Heart left ventricle (tissue), 16 donors: ENCODE data around the gene GRM3. TPM values are rescaled to one million over a fixed set of nuclear protein-coding genes. Genes with fewer than 3 reads are reported as not detected.

Experiments used
- ATAC-seq, 4 donors: fragments of 200-7000 bp; cut with Tn5 transposase; one replicate each; pipeline ENCODE4 v1.9.1; 2020 to 2022; ENCODE audit warnings: moderate library complexity in 4 of 4, mild to moderate bottlenecking in 3 of 4, moderate number of reproducible peaks in 1 of 4
- DNase-seq, 5 donors: peaks; one replicate each; pipeline ENCODE4 v3.0.0-alpha.2; 2020
- H3K27ac ChIP-seq, 12 donors: fragments of 200-600 bp; sonication (generic) in 4 of 12; one replicate each; pipeline versions ENCODE4 v1.5.0 to v1.8.0; 2016 to 2022; ENCODE audit warnings: mild to moderate bottlenecking in 2 of 12
- H3K27me3 ChIP-seq, 9 donors: fragments of 200-600 bp; sonication (generic) in 2 of 9; one replicate each; pipeline versions ENCODE4 v1.5.1 to v1.8.0; 2016 to 2022; ENCODE audit warnings: mild to moderate bottlenecking in 3 of 9
- H3K36me3 ChIP-seq, 9 donors: fragments of 200-600 bp; sonication (generic) in 2 of 9; one replicate each; pipeline versions ENCODE4 v1.5.0 to v1.8.0; 2018 to 2022; ENCODE audit warnings: mild to moderate bottlenecking in 2 of 9
- H3K4me1 ChIP-seq, 12 donors: fragments of 200-600 bp; sonication (generic) in 4 of 12; one replicate each; pipeline versions ENCODE4 v1.5.0 to v1.8.0; 2016 to 2022; ENCODE audit warnings: mild to moderate bottlenecking in 3 of 12
- H3K4me3 ChIP-seq, 12 donors: fragments of 200-600 bp; sonication (generic) in 4 of 12; one replicate each; pipeline versions ENCODE4 v1.5.0 to v1.8.0; 2017 to 2022; ENCODE audit warnings: mild to moderate bottlenecking in 9 of 12, moderate library complexity in 4 of 12
- H3K9me3 ChIP-seq, 12 donors: fragments of 200-600 bp; sonication (generic) in 4 of 12; one replicate each; pipeline versions ENCODE4 v1.5.0 to v1.8.0; 2016 to 2022; ENCODE audit warnings: mild to moderate bottlenecking in 1 of 12
- POLR2A ChIP-seq, 2 donors: fragments of 450-650 bp; IDR thresholded peaks; one replicate each; pipeline ENCODE4 v1.6.1; 2017; ENCODE audit warnings: antibody characterized with exemption in 2 of 2, mild to moderate bottlenecking in 2 of 2, moderate library complexity in 2 of 2
- WGBS, 4 donors: extraction: QIAGEN DNeasy Blood & Tissue Kit in 2 of 4; methylation state at CpG; one replicate each; pipeline versions ENCODE4 v1.1.5 to v1.1.7; 2013 to 2018; 5-methylcytosine and 5-hydroxymethylcytosine counted together
- intact Hi-C, 10 donors: fragments of 100-400 bp; cut with DNase I; formaldehyde crosslinking; loops; one replicate each; pipeline versions ENCODE4 v1.11.1 to v1.14.2; 2022
- polyA plus RNA-seq, 2 donors: library from polyadenylated mRNA; stranded (reverse); fragments of 200-250 nt; gene quantifications; one replicate each; pipeline ENCODE4 v1.2.3, GENCODE V29; 2013
- total RNA-seq, 9 donors: library from RNA; depleted of rRNA in 2 of 9; stranded (reverse); fragments of >200 nt in 2 of 9; fragmentation: NEBNext Ultra II Directional in 3 of 9; extraction: Animal tissue kit (Norgen Biotek cat#: 25700) in 3 of 9; gene quantifications; one replicate each; pipeline versions ENCODE4 v1.1.0 to v1.2.4, GENCODE V29; 2016 to 2023
- TF ChIP-seq, protein P1 (sequence below), 12 donors: fragments of 200-600 bp; sonication (generic) in 4 of 12; IDR thresholded peaks; one replicate each; pipeline versions ENCODE4 v1.5.0 to v1.8.0; 2018 to 2022; ENCODE audit warnings: antibody characterized with exemption in 12 of 12, mild to moderate bottlenecking in 5 of 12
- donor health status: ischemic (EF 13 %, LVEDD 7.1; RV severe dilation, severe dysfunction).
- donor health status: healthy with polysubstance abuse.
- donor health status: DM: no; HTN: yes; CAD: no.
- donor health status: DM: no; HTN: no; CAD: no.
- donor health status: ischemic (EF 25% LVEDD 6.9; RV normal size, moderate dysfunction).
- donor health status: ischemic (EF 25% LVEDD 5.7; RV mildly dilated, moderate dysfunction).
- donor health status: healthy.
- donor health status: DM: yes; HTN: yes; CAD: no.
- donor health status: ischemic (EF 35%, LVEDD 5.7; RV mildly dilated, moderate dysfunction).
- donor health status: nonischemic (EF 11% LVEDD 7.7; RV severe dilation, severe dysfunction).
- donor health status: DM: yes; HTN: yes; CAD: no.
- donor health status: PGD.
- donor health status: ischemic (EF 29% LVEDD 5.4; RV normal size, mild dysfunction).
- donor health status: nonischemic (EF 23%, LVEDD 6.1; RV moderate dilation, normal function).

The GRM3 gene
- total and polyA plus RNA-seq, 11 donors = 0.03 to 0.73 TPM; not detected in 9

DNA sequence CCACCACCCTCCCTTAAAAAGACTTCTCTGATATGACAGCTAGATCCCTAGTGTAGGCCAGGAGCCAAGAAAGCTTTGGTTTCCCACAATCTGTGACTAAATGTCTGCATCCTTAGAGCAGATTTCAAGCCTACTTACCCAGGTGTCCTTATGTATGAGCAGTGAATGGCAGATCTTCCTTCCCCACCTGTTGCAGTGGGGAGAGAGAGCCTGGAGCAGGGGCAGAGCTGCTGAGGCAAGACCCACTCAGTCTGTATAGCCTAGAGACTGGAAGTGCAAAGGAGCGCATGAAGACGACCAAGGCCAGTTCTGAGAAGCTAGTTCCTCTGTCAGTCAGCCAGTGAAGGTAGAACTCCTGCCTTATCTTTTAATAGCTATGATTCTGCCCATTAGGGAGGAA lies 180.1 kb downstream of the GRM3 start:
- Histone ChIP-seq H3K4me1 (no peaks in the 10 kb centered on the region), H3K27me3 (no peaks in the 10 kb centered on the region), H3K4me3 (no peak overlapping the region), H3K36me3 (no peaks in the 10 kb centered on the region), H3K9me3 (no peaks in the 10 kb centered on the region), H3K27ac (no peak overlapping the region)
- intact Hi-C loops = no loop called here
- WGBS, 4 donors = 73 to 84% (median 76%) methylated on average over 2 of the region's 2 CpGs
- ATAC-seq (no peak), DNase-seq (no peak)
- TF ChIP-seq, protein P1, sequence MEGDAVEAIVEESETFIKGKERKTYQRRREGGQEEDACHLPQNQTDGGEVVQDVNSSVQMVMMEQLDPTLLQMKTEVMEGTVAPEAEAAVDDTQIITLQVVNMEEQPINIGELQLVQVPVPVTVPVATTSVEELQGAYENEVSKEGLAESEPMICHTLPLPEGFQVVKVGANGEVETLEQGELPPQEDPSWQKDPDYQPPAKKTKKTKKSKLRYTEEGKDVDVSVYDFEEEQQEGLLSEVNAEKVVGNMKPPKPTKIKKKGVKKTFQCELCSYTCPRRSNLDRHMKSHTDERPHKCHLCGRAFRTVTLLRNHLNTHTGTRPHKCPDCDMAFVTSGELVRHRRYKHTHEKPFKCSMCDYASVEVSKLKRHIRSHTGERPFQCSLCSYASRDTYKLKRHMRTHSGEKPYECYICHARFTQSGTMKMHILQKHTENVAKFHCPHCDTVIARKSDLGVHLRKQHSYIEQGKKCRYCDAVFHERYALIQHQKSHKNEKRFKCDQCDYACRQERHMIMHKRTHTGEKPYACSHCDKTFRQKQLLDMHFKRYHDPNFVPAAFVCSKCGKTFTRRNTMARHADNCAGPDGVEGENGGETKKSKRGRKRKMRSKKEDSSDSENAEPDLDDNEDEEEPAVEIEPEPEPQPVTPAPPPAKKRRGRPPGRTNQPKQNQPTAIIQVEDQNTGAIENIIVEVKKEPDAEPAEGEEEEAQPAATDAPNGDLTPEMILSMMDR (IDR thresholded peaks at IDR 0.05) = no peak
- no peak for TF ChIP-seq POLR2A (IDR thresholded peaks at IDR 0.05)

DNA sequence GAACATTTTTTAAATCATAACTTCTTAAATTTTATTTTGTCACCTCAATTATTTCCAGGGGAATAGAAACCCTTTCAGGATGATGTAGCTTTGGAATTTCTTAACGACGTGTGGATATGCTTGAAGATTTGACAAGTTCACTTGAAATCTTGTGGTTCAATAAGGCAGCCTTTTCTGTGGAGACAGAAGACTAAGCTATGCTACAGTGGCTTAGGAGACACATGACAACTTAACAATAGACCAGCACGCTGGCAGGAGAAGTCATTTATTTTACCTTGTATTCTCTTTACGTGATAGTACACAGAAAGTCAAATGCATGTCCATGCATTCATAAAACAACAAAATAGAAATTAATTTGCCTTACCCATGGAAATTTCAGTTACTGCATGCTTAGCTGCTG lies 181.6 kb downstream of the GRM3 start:
- intact Hi-C loops = no loop called here
- Histone ChIP-seq H3K27ac (no peak overlapping the region), H3K36me3 (no peaks in the 10 kb centered on the region), H3K4me3 (no peak overlapping the region), H3K27me3 (no peaks in the 10 kb centered on the region), H3K4me1 (no peaks in the 10 kb centered on the region), H3K9me3 (no peaks in the 10 kb centered on the region)
- DNase-seq = no peak
- no peak for ATAC-seq
- 70 to 80% (median 75%) methylated on average over 4 of the region's 4 CpGs for WGBS, 4 donors
- TF ChIP-seq, protein P1 (IDR thresholded peaks at IDR 0.05) = no peak
- no peak for TF ChIP-seq POLR2A (IDR thresholded peaks at IDR 0.05)

DNA sequence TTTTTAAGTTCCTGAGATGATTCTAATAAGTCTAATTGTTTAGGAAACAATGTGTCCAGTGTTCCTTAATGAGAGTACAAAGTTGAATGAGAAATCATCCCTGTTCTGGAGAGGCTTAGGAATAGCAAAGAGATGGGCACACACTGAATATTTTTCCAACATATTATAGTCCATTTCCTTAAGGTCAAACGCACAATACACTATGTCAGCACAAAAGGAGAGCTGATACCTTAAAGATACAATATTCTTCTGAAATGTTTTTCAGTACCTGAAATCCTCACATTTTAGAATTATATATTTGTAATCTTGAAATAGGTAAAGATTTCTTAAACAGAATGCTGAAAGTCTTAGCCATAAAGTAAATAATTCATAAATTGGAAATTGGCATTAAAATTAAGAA lies 183.2 kb downstream of the GRM3 start:
- Histone ChIP-seq H3K9me3 (no peaks in the 10 kb centered on the region), H3K4me1 (no peaks in the 10 kb centered on the region), H3K4me3 (no peak overlapping the region), H3K27me3 (no peaks in the 10 kb centered on the region), H3K36me3 (no peaks in the 10 kb centered on the region), H3K27ac (no peak overlapping the region)
- TF ChIP-seq, protein P1 (IDR thresholded peaks at IDR 0.05) = no peak
- TF ChIP-seq POLR2A (IDR thresholded peaks at IDR 0.05) = no peak
- WGBS, 4 donors = 86 to 88% (median 87%) methylated on average over 1 of the region's 1 CpG
- ATAC-seq (no peak), DNase-seq (no peak)
- intact Hi-C loops = no loop called here

DNA sequence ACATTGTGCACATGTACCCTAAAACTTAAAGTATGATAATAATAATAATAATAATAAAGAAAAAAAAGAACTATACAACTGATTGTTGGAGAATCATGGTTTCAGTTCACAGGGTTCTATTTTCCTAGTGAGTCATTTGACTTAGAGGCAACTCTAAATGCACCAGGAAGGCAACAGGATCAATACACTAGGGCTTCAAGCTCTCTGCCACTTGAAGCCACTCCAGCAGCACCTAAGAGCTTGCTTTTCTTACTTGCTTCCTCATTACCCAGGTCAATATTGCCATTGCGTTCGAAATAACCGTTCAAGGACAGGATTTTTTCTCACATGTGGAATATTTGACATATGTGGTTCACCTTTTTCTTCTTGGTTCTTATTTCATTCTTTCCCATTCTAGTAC lies 189.7 kb downstream of the GRM3 start:
- intact Hi-C loops = no loop called here
- Histone ChIP-seq H3K9me3 (no peaks in the 10 kb centered on the region), H3K4me3 (no peak overlapping the region), H3K27me3 (no peaks in the 10 kb centered on the region), H3K4me1 (no peaks in the 10 kb centered on the region), H3K36me3 (no peaks in the 10 kb centered on the region), H3K27ac (no peak overlapping the region)
- no peak for TF ChIP-seq POLR2A (IDR thresholded peaks at IDR 0.05)
- TF ChIP-seq, protein P1 (IDR thresholded peaks at IDR 0.05) = no peak
- ATAC-seq = no peak
- WGBS, 4 donors = 88 to 97% (median 96%) methylated on average over 3 of the region's 3 CpGs
- no peak for DNase-seq
